Measurements from ENCODE around the gene PCDHGB5.
"Not testable (repeated sequence)": the region's sequence is repeated elsewhere in the genome, so short reads cannot be mapped to it uniquely, and the experiment has no call there.

Gene PCDHGB5

DNA sequence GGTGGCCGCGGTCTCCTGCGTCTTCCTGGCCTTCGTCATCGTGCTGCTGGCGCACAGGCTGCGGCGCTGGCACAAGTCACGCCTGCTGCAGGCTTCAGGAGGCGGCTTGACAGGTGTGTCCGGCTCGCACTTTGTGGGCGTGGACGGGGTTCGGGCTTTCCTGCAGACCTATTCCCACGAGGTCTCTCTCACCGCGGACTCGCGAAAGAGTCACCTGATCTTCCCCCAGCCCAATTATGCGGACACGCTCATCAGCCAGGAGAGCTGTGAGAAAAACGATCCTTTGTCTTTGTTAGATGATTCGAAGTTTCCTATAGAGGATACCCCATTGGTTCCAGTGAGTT, 17.5 kb downstream of the PCDHGB5 start:
- not testable (repeated sequence) for H3K27ac ChIP-seq (ENCODE audit: low read depth, low read length); H3K27me3 ChIP-seq (ENCODE audit: insufficient read depth, low read length); H3K9ac ChIP-seq (ENCODE audit: low read depth, low read length); H3K4me1 ChIP-seq (ENCODE audit: insufficient read depth, low read length); H3K4me3 ChIP-seq (ENCODE audit: low read length)
- 96% methylated on average over 24 of the region's 24 CpGs for WGBS
- Histone ChIP-seq H3K36me3 (ENCODE audit: insufficient read depth, low read length) (peaks cover 20% of the 10 kb centered on the region; the same call in 1 of the 2 replicates), H3K9me3 (ENCODE audit: insufficient read depth, low read depth, low read length) (peaks cover 36% of the 10 kb centered on the region)

GRCh38 chr5:141417494-141418172, 19.9 kb downstream of the PCDHGB5 start, which contains the start of gene PCDHGB7:
TSS of gene PCDHGB7 (plus strand) at chr5:141417677. CDS start at chr5:141417860, 183 bp downstream.
- peak within 1 kb of the TSS; percentile 74 for H3K9ac ChIP-seq (ENCODE audit: low read depth, low read length)
- peak within 1 kb of the TSS; percentile 65 for H3K4me3 ChIP-seq (ENCODE audit: low read length)
- peaks cover 41% of the 10 kb centered on the region; the same call in 1 of the 2 replicates for H3K36me3 ChIP-seq (ENCODE audit: insufficient read depth, low read length)
- H3K9me3 ChIP-seq (ENCODE audit: insufficient read depth, low read depth, low read length): peaks cover 60% of the 10 kb centered on the region
- not testable (repeated sequence) for H3K4me1 ChIP-seq (ENCODE audit: insufficient read depth, low read length); H3K27ac ChIP-seq (ENCODE audit: low read depth, low read length); H3K27me3 ChIP-seq (ENCODE audit: insufficient read depth, low read length)
- WGBS: 46% methylated on average over 47 of the region's 47 CpGs

GRCh38 chr5:141419074-141419880, 21.5 kb downstream of the PCDHGB5 start:
- Histone ChIP-seq H3K9me3 (ENCODE audit: insufficient read depth, low read depth, low read length) (peaks cover 57% of the 10 kb centered on the region), H3K4me1 (ENCODE audit: insufficient read depth, low read length) (no peaks in the 10 kb centered on the region), H3K9ac (ENCODE audit: low read depth, low read length) (no peak overlapping the region), H3K36me3 (ENCODE audit: insufficient read depth, low read length) (peaks cover 50% of the 10 kb centered on the region; the same call in 1 of the 2 replicates), H3K4me3 (ENCODE audit: low read length) (0 out of 2 replicates have a peak overlapping the region, but pooled peaks have one; percentile 65), H3K27me3 (ENCODE audit: insufficient read depth, low read length) (peaks cover 10% of the 10 kb centered on the region), H3K27ac (ENCODE audit: low read depth, low read length) (no peak overlapping the region)
- 97% methylated on average over 74 of the region's 74 CpGs for WGBS

GRCh38 chr5:141420855-141421488, 23.2 kb downstream of the PCDHGB5 start, which contains the start of gene PCDHGA11:
TSS of gene PCDHGA11 (plus strand) at chr5:141421051. CDS start at chr5:141421228, 177 bp downstream.
- H3K27ac ChIP-seq (ENCODE audit: low read depth, low read length): no peak within 1 kb of the TSS; the same call in 1 of the 2 replicates
- peak within 1 kb of the TSS; percentile 57 for H3K9ac ChIP-seq (ENCODE audit: low read depth, low read length)
- peaks cover 61% of the 10 kb centered on the region for H3K9me3 ChIP-seq (ENCODE audit: insufficient read depth, low read depth, low read length)
- H3K4me3 ChIP-seq (ENCODE audit: low read length): peak within 1 kb of the TSS; percentile 57
- peaks cover 59% of the 10 kb centered on the region; the same call in 1 of the 2 replicates for H3K36me3 ChIP-seq (ENCODE audit: insufficient read depth, low read length)
- H3K27me3 ChIP-seq (ENCODE audit: insufficient read depth, low read length): peaks cover 10% of the 10 kb centered on the region
- H3K4me1 ChIP-seq (ENCODE audit: insufficient read depth, low read length): no peaks in the 10 kb centered on the region
- WGBS: 82% methylated on average over 42 of the region's 42 CpGs

- peaks cover 10% of the 10 kb centered on the region for H3K27me3 ChIP-seq (ENCODE audit: insufficient read depth, low read length)
- WGBS: 91% methylated on average over 13 of the region's 13 CpGs
- H3K27ac ChIP-seq (ENCODE audit: low read depth, low read length): no peak overlapping the region
- peak overlapping the region; percentile 57 for H3K4me3 ChIP-seq (ENCODE audit: low read length)
- H3K9ac ChIP-seq (ENCODE audit: low read depth, low read length): peak overlapping the region; percentile 57; the same call in 1 of the 2 replicates
- H3K4me1 ChIP-seq (ENCODE audit: insufficient read depth, low read length): no peaks in the 10 kb centered on the region
- peaks cover 62% of the 10 kb centered on the region for H3K9me3 ChIP-seq (ENCODE audit: insufficient read depth, low read depth, low read length)
- H3K36me3 ChIP-seq (ENCODE audit: insufficient read depth, low read length): peaks cover 64% of the 10 kb centered on the region; the same call in 1 of the 2 replicates
Observed at GRCh38 chr5:141421489-141421855, 23.7 kb downstream of the PCDHGB5 start.

DNA sequence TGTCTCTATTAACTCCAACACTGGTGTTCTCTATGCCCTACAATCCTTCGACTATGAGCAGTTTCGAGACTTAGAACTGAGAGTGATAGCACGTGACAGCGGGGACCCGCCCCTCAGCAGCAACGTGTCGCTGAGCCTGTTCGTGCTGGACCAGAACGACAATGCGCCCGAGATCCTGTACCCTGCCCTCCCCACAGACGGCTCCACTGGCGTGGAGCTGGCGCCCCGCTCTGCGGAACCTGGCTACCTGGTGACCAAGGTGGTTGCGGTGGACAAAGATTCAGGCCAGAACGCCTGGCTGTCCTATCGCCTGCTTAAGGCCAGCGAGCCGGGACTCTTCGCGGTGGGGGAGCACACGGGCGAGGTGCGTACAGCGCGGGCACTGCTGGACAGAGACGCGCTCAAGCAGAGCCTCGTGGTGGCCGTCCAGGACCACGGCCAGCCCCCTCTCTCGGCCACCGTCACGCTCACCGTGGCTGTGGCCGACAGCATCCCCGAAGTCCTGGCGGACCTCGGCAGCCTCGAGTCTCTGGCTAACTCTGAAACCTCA, 25.1 kb downstream of the PCDHGB5 start:
- H3K36me3 ChIP-seq (ENCODE audit: insufficient read depth, low read length): peaks cover 74% of the 10 kb centered on the region; the same call in 1 of the 2 replicates
- H3K27me3 ChIP-seq (ENCODE audit: insufficient read depth, low read length): peaks cover 10% of the 10 kb centered on the region
- H3K27ac ChIP-seq (ENCODE audit: low read depth, low read length): no peak overlapping the region
- no peaks in the 10 kb centered on the region for H3K4me1 ChIP-seq (ENCODE audit: insufficient read depth, low read length)
- no peak overlapping the region for H3K4me3 ChIP-seq (ENCODE audit: low read length)
- peaks cover 72% of the 10 kb centered on the region for H3K9me3 ChIP-seq (ENCODE audit: insufficient read depth, low read depth, low read length)
- H3K9ac ChIP-seq (ENCODE audit: low read depth, low read length): no peak overlapping the region
- 96% methylated on average over 42 of the region's 42 CpGs for WGBS

- no peak overlapping the region for H3K4me3 ChIP-seq (ENCODE audit: low read length)
- H3K9me3 ChIP-seq (ENCODE audit: insufficient read depth, low read depth, low read length): peaks cover 65% of the 10 kb centered on the region
- H3K36me3 ChIP-seq (ENCODE audit: insufficient read depth, low read length): peaks cover 59% of the 10 kb centered on the region; the same call in 1 of the 2 replicates
- H3K9ac ChIP-seq (ENCODE audit: low read depth, low read length): no peak overlapping the region
- H3K4me1 ChIP-seq (ENCODE audit: insufficient read depth, low read length): no peaks in the 10 kb centered on the region
- H3K27me3 ChIP-seq (ENCODE audit: insufficient read depth, low read length): no peaks in the 10 kb centered on the region
- H3K27ac ChIP-seq (ENCODE audit: low read depth, low read length): no peak overlapping the region
- 97% methylated on average over 53 of the region's 53 CpGs for WGBS
Observed at GRCh38 chr5:141427783-141428426, 30.2 kb downstream of the PCDHGB5 start.

DNA sequence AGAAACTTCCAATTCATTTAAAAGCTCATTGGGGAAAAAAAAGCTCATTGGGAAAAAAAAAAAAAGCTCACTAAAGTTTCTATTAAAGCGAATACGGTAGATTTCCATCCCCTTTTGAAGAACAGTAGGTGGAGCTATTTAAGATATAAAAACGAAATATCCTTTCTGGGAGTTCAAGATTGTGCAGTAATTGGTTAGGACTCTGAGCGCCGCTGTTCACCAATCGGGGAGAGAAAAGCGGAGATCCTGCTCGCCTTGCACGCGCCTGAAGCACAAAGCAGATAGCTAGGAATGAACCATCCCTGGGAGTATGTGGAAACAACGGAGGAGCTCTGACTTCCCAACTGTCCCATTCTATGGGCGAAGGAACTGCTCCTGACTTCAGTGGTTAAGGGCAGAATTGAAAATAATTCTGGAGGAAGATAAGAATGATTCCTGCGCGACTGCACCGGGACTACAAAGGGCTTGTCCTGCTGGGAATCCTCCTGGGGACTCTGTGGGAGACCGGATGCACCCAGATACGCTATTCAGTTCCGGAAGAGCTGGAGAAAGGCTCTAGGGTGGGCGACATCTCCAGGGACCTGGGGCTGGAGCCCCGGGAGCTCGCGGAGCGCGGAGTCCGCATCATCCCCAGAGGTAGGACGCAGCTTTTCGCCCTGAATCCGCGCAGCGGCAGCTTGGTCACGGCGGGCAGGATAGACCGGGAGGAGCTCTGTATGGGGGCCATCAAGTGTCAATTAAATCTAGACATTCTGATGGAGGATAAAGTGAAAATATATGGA, 32.8 kb downstream of the PCDHGB5 start, which contains the start of gene PCDHGA12:
Gene PCDHGA12, plus strand, starts transcription at position 176 of the 782 bp plus-strand sequence. Its CDS starts 253 bp downstream, at position 429.
- H3K27me3 ChIP-seq (ENCODE audit: insufficient read depth, low read length): no peaks in the 10 kb centered on the region
- no peaks in the 10 kb centered on the region for H3K4me1 ChIP-seq (ENCODE audit: insufficient read depth, low read length)
- 97% methylated on average over 33 of the region's 33 CpGs for whole genome bisulfite sequencing
- H3K9ac ChIP-seq (ENCODE audit: low read depth, low read length): no peak within 1 kb of the TSS
- no peak within 1 kb of the TSS for H3K4me3 ChIP-seq (ENCODE audit: low read length)
- H3K9me3 ChIP-seq (ENCODE audit: insufficient read depth, low read depth, low read length): peaks cover 73% of the 10 kb centered on the region
- no peak within 1 kb of the TSS for H3K27ac ChIP-seq (ENCODE audit: low read depth, low read length)
- peaks cover 41% of the 10 kb centered on the region; the same call in 1 of the 2 replicates for H3K36me3 ChIP-seq (ENCODE audit: insufficient read depth, low read length)

- Histone ChIP-seq H3K27me3 (ENCODE audit: insufficient read depth, low read length) (no peaks in the 10 kb centered on the region), H3K4me1 (ENCODE audit: insufficient read depth, low read length) (no peaks in the 10 kb centered on the region), H3K9ac (ENCODE audit: low read depth, low read length) (no peak overlapping the region), H3K4me3 (ENCODE audit: low read length) (no peak overlapping the region), H3K36me3 (ENCODE audit: insufficient read depth, low read length) (peaks cover 36% of the 10 kb centered on the region; the same call in 1 of the 2 replicates), H3K27ac (ENCODE audit: low read depth, low read length) (no peak overlapping the region), H3K9me3 (ENCODE audit: insufficient read depth, low read depth, low read length) (peaks cover 68% of the 10 kb centered on the region)
- WGBS: 98% methylated on average over 37 of the region's 37 CpGs
Observed at GRCh38 chr5:141431286-141431685, 33.5 kb downstream of the PCDHGB5 start.

- peaks cover 63% of the 10 kb centered on the region for H3K9me3 ChIP-seq (ENCODE audit: insufficient read depth, low read depth, low read length)
- H3K4me3 ChIP-seq (ENCODE audit: low read length); H3K4me1 ChIP-seq (ENCODE audit: insufficient read depth, low read length); H3K9ac ChIP-seq (ENCODE audit: low read depth, low read length); H3K27ac ChIP-seq (ENCODE audit: low read depth, low read length); H3K27me3 ChIP-seq (ENCODE audit: insufficient read depth, low read length): not testable (repeated sequence)
- H3K36me3 ChIP-seq (ENCODE audit: insufficient read depth, low read length): peaks cover 28% of the 10 kb centered on the region; the same call in 1 of the 2 replicates
- 97% methylated on average over 38 of the region's 38 CpGs for WGBS
Observed at GRCh38 chr5:141432308-141432707, 34.6 kb downstream of the PCDHGB5 start.
